K562 (cell line): ENCODE measurements around the gene FASTK. TPM values are rescaled to one million over a fixed set of nuclear protein-coding genes. Genes with fewer than 3 reads are reported as not detected.

Experiments
- BCOR ChIP-seq: fragments of 450-650 bp; IDR thresholded peaks from 2 replicates; pipeline ENCODE4 v1.6.1; 2016
- BRCA1 ChIP-seq, 2 experiments: fragments of 450-650 bp in 1 of 2; sonication (generic) in 1 of 2; formaldehyde crosslinking in 1 of 2; IDR thresholded peaks; 2 replicates each; pipeline versions ENCODE4 v1.5.0 to v1.6.1; 2017 to 2020; ENCODE audit warnings: mild to moderate bottlenecking in 1 of 2, missing genetic modification reagents in 1 of 2
- CBX5 ChIP-seq: IDR thresholded peaks from 2 replicates; pipeline ENCODE4 v1.6.1; 2014; ENCODE audit warnings: low read depth, borderline replicate concordance
- CCAR2 ChIP-seq: fragments of 200-400 bp; formaldehyde crosslinking; IDR thresholded peaks from 2 replicates; pipeline ENCODE4 v1.6.1; 2017; ENCODE audit warnings: mild to moderate bottlenecking, low read depth, low read length
- FOXK2 ChIP-seq, 2 experiments: fragments of 450-650 bp; IDR thresholded peaks in 1 of 2; conservative IDR thresholded peaks in 1 of 2; 2 replicates each; pipeline ENCODE4 v1.6.1; 2016; ENCODE audit warnings: low read depth in 2 of 2, mild to moderate bottlenecking in 1 of 2
- GTF2E2 ChIP-seq: fragments of 200-800 bp; sonication (Bioruptor generic); IDR thresholded peaks from 2 replicates; pipeline ENCODE4 v1.6.1; 2016; ENCODE audit warnings: missing genetic modification characterization, missing compliant biosample characterization
- HMG20B ChIP-seq: fragments of 250-450 bp; sonication (Bioruptor Pico); IDR thresholded peaks from 2 replicates; pipeline ENCODE4 v1.5.0; 2021; ENCODE audit warnings: mild to moderate bottlenecking
- KHSRP ChIP-seq: fragments of 450-650 bp; IDR thresholded peaks from 2 replicates; pipeline ENCODE4 v1.6.1; 2017
- MAFF ChIP-seq: IDR thresholded peaks from 2 replicates; pipeline ENCODE4 v1.6.1; 2012; ENCODE audit warnings: low read length, improper control_type of control experiment
- NCOA4 ChIP-seq: fragments of 450-650 bp; IDR thresholded peaks from 2 replicates; pipeline ENCODE4 v1.6.1; 2018; ENCODE audit warnings: mild to moderate bottlenecking; ENCODE audit not compliant: partially characterized antibody
- PHF20 ChIP-seq: fragments of 450-650 bp; IDR thresholded peaks from 2 replicates; pipeline ENCODE4 v1.6.1; 2018; ENCODE audit not compliant: partially characterized antibody
- POLR2B ChIP-seq: fragments of 450-650 bp; IDR thresholded peaks from 2 replicates; pipeline ENCODE4 v1.6.1; 2018; ENCODE audit warnings: low read depth; ENCODE audit not compliant: partially characterized antibody
- PTRF ChIP-seq: fragments of 450-650 bp; IDR thresholded peaks from 2 replicates; pipeline ENCODE4 v1.6.1; 2016; ENCODE audit warnings: mild to moderate bottlenecking, missing genetic modification characterization, missing compliant biosample characterization
- RBM34 ChIP-seq: fragments of 200-400 bp; formaldehyde crosslinking; IDR thresholded peaks from 2 replicates; pipeline ENCODE4 v1.6.1; 2018; ENCODE audit warnings: low read length, borderline replicate concordance; ENCODE audit not compliant: insufficient read depth
- SIN3B ChIP-seq: fragments of 450-650 bp; IDR thresholded peaks from 2 replicates; pipeline ENCODE4 v1.6.1; 2017; ENCODE audit warnings: low read depth, mild to moderate bottlenecking, moderate library complexity
- SRSF3 ChIP-seq: fragments of 200-400 bp; formaldehyde crosslinking; IDR thresholded peaks from 2 replicates; pipeline ENCODE4 v1.6.1; 2016; ENCODE audit warnings: mild to moderate bottlenecking, low read length, moderate library complexity; ENCODE audit not compliant: insufficient read depth
- STAG1 ChIP-seq: sonication (generic); formaldehyde crosslinking; IDR thresholded peaks from 2 replicates; pipeline ENCODE4 v1.5.0; 2020; ENCODE audit warnings: missing genetic modification reagents, borderline replicate concordance
- TAF1 ChIP-seq: IDR thresholded peaks from 2 replicates; pipeline ENCODE4 v1.6.1; 2011; ENCODE audit warnings: mild to moderate bottlenecking, low read length, moderate library complexity; ENCODE audit not compliant: insufficient read depth, control insufficient read depth, severe bottlenecking; ENCODE audit errors: extremely low read depth
- TAF7 ChIP-seq: fragments of 450-650 bp; IDR thresholded peaks from 2 replicates; pipeline ENCODE4 v1.6.1; 2016; ENCODE audit warnings: missing genetic modification characterization, missing compliant biosample characterization
- ZKSCAN8 ChIP-seq: fragments of 200-800 bp; sonication (Bioruptor generic); IDR thresholded peaks from 2 replicates; pipeline ENCODE4 v1.6.1; 2016; ENCODE audit warnings: missing genetic modification characterization, missing compliant biosample characterization
- ZNF282 ChIP-seq: sonication (generic); formaldehyde crosslinking; IDR thresholded peaks from 2 replicates; pipeline ENCODE4 v1.8.1; 2023; ENCODE audit warnings: missing genetic modification reagents
- ZNF695 ChIP-seq: fragments of 450-650 bp; formaldehyde crosslinking; IDR thresholded peaks from 2 replicates; pipeline ENCODE4 v1.4.0; 2020; ENCODE audit warnings: mild to moderate bottlenecking, moderate library complexity
- polyA plus RNA-seq, 8 experiments: library from polyadenylated mRNA; depleted of rRNA in 4 of 8; stranded (reverse) in 5 of 8; unstranded in 3 of 8; fragments of >200 nt; fragmentation: Nextera tagmentation in 2 of 8; fragmentation: Illumina TruSeq in 1 of 8; extraction: Ambion mirVana in 2 of 8; extraction: Trizol in 1 of 8; gene quantifications; 2 replicates each; pipeline versions ENCODE4 v1.2.1 to v1.2.3, GENCODE V29; 2011 to 2014; ENCODE audit warnings: inconsistent platforms in 1 of 8, missing spikeins in 1 of 8
- total RNA-seq, 7 experiments: library from RNA; depleted of rRNA in 6 of 7; stranded (reverse); fragments of >200 nt in 6 of 7; fragmentation: Illumina TruSeq in 2 of 7; extraction: Trizol in 2 of 7; gene quantifications; 2 replicates each; pipeline versions ENCODE4 v1.2.1 to v1.2.3, GENCODE V29; 2011 to 2021; ENCODE audit warnings: low replicate concordance in 1 of 7
- TF ChIP-seq, protein P1 (sequence below): fragments of 150-350 bp; IDR thresholded peaks from 2 replicates; pipeline ENCODE4 v1.6.1; 2014; ENCODE audit warnings: low read depth, mild to moderate bottlenecking, low read length, borderline replicate concordance
- TF ChIP-seq, protein P2 (sequence below): fragments of 250-450 bp; sonication (Bioruptor Pico); IDR thresholded peaks from 2 replicates; pipeline ENCODE4 v1.9.0; 2021; ENCODE audit warnings: mild to moderate bottlenecking
- TF ChIP-seq, protein P3 (sequence below), 2 experiments: fragments of 450-650 bp; conservative IDR thresholded peaks; 2 replicates each; pipeline ENCODE4 v1.6.1; 2017; ENCODE audit warnings: mild to moderate bottlenecking in 2 of 2, moderate library complexity in 2 of 2

The FASTK gene
- total and polyA plus RNA-seq, 9 of the 15 experiments (the other 6 are each of a cell fraction or from before 2014, with no cell fraction given) = 0.51 to 150 (median 48.2) TPM

DNA sequence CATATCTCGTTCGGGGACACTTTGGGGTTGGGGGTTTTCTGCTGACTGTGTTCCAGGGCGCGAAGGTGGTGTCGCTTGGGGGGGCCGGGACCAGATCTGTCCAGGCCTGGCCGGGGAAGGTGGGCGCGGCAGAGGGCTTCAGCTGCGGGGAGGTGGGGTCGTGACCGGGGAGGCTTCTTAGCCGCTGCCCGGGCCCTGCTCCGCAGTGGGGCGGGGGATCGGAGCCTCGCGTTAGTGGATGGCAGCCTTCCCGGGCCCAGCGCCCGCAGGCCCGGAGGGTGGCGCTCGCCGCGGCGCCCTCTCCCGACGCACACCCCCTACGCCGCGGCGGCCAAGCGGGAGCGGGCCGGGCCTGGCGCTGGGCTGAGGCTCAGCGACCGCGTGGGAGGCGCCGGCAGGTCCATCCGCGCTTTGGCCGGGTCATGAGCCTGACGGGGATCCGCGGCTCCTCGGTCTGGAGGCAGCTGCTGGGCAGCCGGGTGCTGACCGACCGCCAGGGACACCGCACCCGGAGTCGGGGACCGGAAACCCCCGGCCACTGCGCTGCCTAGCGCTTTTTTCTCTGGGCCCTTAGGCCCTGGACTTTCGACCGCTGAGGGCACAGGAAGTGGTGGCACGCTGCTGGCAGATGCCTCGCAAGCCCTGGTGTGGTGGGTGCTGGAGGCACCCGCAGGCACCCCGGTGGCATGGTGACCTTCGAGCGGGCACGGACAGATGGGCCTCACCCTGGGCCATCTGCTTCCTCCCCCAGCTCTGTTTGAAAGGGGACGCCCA is 6.8 kb upstream of the FASTK start (continued):
- TF ChIP-seq, protein P1, sequence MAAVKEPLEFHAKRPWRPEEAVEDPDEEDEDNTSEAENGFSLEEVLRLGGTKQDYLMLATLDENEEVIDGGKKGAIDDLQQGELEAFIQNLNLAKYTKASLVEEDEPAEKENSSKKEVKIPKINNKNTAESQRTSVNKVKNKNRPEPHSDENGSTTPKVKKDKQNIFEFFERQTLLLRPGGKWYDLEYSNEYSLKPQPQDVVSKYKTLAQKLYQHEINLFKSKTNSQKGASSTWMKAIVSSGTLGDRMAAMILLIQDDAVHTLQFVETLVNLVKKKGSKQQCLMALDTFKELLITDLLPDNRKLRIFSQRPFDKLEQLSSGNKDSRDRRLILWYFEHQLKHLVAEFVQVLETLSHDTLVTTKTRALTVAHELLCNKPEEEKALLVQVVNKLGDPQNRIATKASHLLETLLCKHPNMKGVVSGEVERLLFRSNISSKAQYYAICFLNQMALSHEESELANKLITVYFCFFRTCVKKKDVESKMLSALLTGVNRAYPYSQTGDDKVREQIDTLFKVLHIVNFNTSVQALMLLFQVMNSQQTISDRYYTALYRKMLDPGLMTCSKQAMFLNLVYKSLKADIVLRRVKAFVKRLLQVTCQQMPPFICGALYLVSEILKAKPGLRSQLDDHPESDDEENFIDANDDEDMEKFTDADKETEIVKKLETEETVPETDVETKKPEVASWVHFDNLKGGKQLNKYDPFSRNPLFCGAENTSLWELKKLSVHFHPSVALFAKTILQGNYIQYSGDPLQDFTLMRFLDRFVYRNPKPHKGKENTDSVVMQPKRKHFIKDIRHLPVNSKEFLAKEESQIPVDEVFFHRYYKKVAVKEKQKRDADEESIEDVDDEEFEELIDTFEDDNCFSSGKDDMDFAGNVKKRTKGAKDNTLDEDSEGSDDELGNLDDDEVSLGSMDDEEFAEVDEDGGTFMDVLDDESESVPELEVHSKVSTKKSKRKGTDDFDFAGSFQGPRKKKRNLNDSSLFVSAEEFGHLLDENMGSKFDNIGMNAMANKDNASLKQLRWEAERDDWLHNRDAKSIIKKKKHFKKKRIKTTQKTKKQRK = no peak
- TF ChIP-seq, protein P2, sequence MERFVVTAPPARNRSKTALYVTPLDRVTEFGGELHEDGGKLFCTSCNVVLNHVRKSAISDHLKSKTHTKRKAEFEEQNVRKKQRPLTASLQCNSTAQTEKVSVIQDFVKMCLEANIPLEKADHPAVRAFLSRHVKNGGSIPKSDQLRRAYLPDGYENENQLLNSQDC = no peak
- TF ChIP-seq ZKSCAN8 (no peak), MAFF (no peak), ZNF282 (CRISPR knock-in tag) (no peak), BCOR (0 out of 2 replicates have a peak, but pooled peaks have one; percentile 29), ZNF695 (CRISPR knock-in tag) (no peak), CCAR2 (no peak), FOXK2 (conservative IDR thresholded peaks at IDR 0.05 in 1 of 2, IDR thresholded peaks at IDR 0.05 in 1 of 2; ENCODE audit: low read depth in 2 of 2) (no peak), KHSRP (no peak), PHF20 (peak; percentile 39), RBM34 (no peak), STAG1 (CRISPR knock-in tag) (no peak), POLR2B (no peak), CBX5 (no peak), GTF2E2 (tag) (no peak), HMG20B (CRISPR knock-in tag) (no peak), TAF7 (tag) (no peak), PTRF (no peak), SRSF3 (0 out of 2 replicates have a peak, but pooled peaks have one; percentile 25), NCOA4 (no peak), SIN3B (no peak), BRCA1 (IDR thresholded peaks at IDR 0.05) (no peak), BRCA1 (CRISPR knock-in tag; IDR thresholded peaks at IDR 0.05) (no peak), TAF1 (peak; percentile 45)
- TF ChIP-seq, protein P3, sequence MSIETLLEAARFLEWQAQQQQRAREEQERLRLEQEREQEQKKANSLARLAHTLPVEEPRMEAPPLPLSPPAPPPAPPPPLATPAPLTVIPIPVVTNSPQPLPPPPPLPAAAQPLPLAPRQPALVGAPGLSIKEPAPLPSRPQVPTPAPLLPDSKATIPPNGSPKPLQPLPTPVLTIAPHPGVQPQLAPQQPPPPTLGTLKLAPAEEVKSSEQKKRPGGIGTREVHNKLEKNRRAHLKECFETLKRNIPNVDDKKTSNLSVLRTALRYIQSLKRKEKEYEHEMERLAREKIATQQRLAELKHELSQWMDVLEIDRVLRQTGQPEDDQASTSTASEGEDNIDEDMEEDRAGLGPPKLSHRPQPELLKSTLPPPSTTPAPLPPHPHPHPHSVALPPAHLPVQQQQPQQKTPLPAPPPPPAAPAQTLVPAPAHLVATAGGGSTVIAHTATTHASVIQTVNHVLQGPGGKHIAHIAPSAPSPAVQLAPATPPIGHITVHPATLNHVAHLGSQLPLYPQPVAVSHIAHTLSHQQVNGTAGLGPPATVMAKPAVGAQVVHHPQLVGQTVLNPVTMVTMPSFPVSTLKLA (conservative IDR thresholded peaks at IDR 0.05) = no peak
